NCI-H446 (cell line): ENCODE measurements around the gene DRC7.
"Not testable (repeated sequence)": the region's sequence is repeated elsewhere in the genome, so short reads cannot be mapped to it uniquely, and the experiment has no call there.

Source experiments
- DNase-seq, 2 experiments: peaks; one replicate each; lab custom pipeline; 2025; lab: John Stamatoyannopoulos, UW

The DRC7 gene

GRCh38 chr16:57734925-57735754 is 40.5 kb downstream of the DRC7 start:
- peak; percentile 96 to 98 for DNase-seq

GRCh38 chr16:57735755-57736418 is 41.3 kb downstream of the DRC7 start, which contains the start of gene KATNB1:
Gene KATNB1 (plus strand): TSS chr16:57735770. CDS start chr16:57737244, 1,474 bp downstream.
- no peak for DNase-seq

GRCh38 chr16:57736419-57737351 is 42.1 kb downstream of the DRC7 start:
- DNase-seq = no peak

GRCh38 chr16:57738844-57739243 is 44.2 kb downstream of the DRC7 start:
- DNase-seq = no peak

- DNase-seq = no peak
Measured at GRCh38 chr16:57739756-57740422, 45.3 kb downstream of the DRC7 start.

- no peak for DNase-seq
Measured at GRCh38 chr16:57740423-57741071, 45.9 kb downstream of the DRC7 start.

GRCh38 chr16:57741660-57742191 is 47.1 kb downstream of the DRC7 start:
- DNase-seq = no peak

GRCh38 chr16:57742543-57742942 is 47.9 kb downstream of the DRC7 start:
- DNase-seq = no peak

GRCh38 chr16:57743458-57743857 is 48.9 kb downstream of the DRC7 start:
- DNase-seq = no peak

GRCh38 chr16:57743886-57744641 is 49.5 kb downstream of the DRC7 start:
- no peak for DNase-seq

- DNase-seq = no peak
Measured at GRCh38 chr16:57744642-57744903, 50.0 kb downstream of the DRC7 start.

- DNase-seq = peak in 1 of 2 experiments; percentile 32
Measured at GRCh38 chr16:57745768-57746167, 51.2 kb downstream of the DRC7 start.

GRCh38 chr16:57746316-57746715 is 51.7 kb downstream of the DRC7 start:
- DNase-seq = not testable (repeated sequence)

- DNase-seq = no peak
Measured at GRCh38 chr16:57747091-57747490, 52.5 kb downstream of the DRC7 start.

GRCh38 chr16:57747496-57747895 is 52.9 kb downstream of the DRC7 start:
- no peak for DNase-seq

- no peak for DNase-seq
Measured at GRCh38 chr16:57747996-57748395, 53.4 kb downstream of the DRC7 start.

- no peak for DNase-seq
Measured at GRCh38 chr16:57748596-57748995, 54.0 kb downstream of the DRC7 start.

GRCh38 chr16:57749101-57749692 is 54.6 kb downstream of the DRC7 start:
- no peak for DNase-seq

- no peak for DNase-seq
Measured at GRCh38 chr16:57749856-57750452, 55.3 kb downstream of the DRC7 start.
